ENCODE data around the gene MCF2L.
"Not testable (repeated sequence)": the region's sequence is repeated elsewhere in the genome, so short reads cannot be mapped to it uniquely, and the experiment has no call there.

The MCF2L gene

DNA sequence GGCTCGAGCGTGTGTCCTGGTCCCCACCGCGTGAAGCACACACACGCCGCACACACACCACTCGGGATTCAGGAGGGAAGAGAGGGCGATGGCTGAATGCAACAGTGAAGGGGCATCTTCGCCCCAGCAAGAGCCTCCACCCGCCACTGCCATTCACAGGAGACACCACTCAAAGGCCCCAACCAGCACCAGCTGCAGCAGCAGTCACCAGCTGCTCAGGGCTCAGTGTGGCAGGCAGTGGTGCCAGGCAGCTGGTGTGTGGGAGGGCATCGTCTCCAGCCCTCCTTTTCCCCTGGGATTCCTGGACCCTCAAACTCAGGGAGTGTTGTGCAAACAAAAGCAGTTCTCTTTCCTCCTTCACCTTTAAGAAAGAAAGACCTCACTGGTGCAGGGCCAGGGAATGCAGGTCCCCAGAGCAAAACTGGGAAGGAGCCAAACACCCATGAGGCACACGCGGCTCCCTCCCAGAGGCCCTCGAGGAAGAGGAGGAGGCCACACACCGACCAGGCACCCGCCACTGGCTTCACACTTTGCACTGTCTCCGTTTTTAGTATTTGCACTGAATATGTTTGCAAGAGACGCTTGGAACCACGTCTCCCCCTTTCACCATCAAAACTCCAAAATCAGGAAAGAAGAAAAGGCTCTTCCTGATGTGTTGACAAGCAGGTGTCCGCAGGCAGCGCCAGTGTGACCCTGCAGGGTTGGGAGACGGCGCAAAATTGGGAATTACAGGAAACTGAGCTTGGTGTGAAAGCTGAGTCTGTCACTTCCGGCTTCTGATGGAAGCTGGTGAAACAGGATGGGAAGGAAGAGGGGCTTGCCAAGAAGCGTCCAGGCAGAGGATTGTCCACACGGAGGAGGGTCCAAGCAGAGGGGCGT lies 110.1 kb downstream of the MCF2L start:
- Histone ChIP-seq H3K4me1 (ENCODE audit: control insufficient read depth, insufficient read depth, low read length) (no peaks in the 10 kb centered on the region), H3K27me3 (replicated peaks; ENCODE audit: control insufficient read depth, insufficient read depth, low read length) (peaks cover 24% of the 10 kb centered on the region), H3K4me3 (ENCODE audit: low read length) (no peak overlapping the region), H3K36me3 (ENCODE audit: control insufficient read depth, insufficient read depth, low read length, severe bottlenecking) (no peaks in the 10 kb centered on the region), H3K9ac (ENCODE audit: low read length) (no peak overlapping the region), H3K9me3 (ENCODE audit: control insufficient read depth, low read length) (no peaks in the 10 kb centered on the region)
- no peak for DNase-seq (ENCODE audit: low read depth)

DNA sequence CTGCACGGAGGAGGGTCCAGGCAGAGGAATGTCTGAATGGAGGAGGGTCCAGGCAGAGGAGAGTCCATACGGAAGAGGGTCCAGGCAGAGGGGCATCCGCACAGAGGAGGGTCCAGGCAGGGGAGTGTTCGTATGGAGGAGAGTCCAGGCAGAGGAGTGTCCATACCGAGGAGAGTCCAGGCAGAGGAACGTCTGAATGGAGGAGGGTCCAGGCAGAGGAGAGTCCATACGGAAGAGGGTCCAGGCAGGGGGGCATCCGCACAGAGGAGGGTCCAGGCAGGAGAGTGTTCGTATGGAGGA lies 110.7 kb downstream of the MCF2L start:
- H3K9me3 ChIP-seq (ENCODE audit: control insufficient read depth, low read length); DNase-seq (ENCODE audit: low read depth); H3K4me3 ChIP-seq (ENCODE audit: low read length); H3K4me1 ChIP-seq (ENCODE audit: control insufficient read depth, insufficient read depth, low read length); H3K9ac ChIP-seq (ENCODE audit: low read length); H3K36me3 ChIP-seq (ENCODE audit: control insufficient read depth, insufficient read depth, low read length, severe bottlenecking): not testable (repeated sequence)
- H3K27me3 ChIP-seq (replicated peaks; ENCODE audit: control insufficient read depth, insufficient read depth, low read length) = peaks cover 24% of the 10 kb centered on the region

DNA sequence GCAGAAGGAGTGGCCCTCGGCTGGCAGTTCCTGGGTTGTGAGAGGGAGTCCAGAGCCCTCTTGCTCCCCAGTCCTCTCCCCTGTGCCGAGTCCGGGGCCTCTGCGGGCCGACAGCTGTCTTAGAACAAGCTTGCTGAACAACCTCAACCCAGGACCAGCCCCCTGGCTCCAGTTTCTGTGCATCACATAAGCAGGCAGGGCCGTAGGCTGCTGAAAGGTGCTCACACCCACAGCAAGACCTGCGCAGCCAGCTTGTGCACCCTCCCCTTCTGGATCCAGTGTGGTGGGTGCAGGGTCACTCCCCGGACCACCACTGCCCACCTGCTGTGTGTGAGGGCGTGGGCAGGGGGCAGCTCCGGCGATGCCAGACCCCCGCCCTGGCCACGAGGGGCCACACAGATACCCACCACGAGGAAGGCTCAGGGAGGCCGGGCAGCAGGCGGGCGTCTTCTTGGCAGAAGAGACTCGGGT lies 111.4 kb downstream of the MCF2L start:
- Histone ChIP-seq H3K27me3 (replicated peaks; ENCODE audit: control insufficient read depth, insufficient read depth, low read length) (peaks cover 27% of the 10 kb centered on the region), H3K9ac (ENCODE audit: low read length) (no peak overlapping the region), H3K36me3 (ENCODE audit: control insufficient read depth, insufficient read depth, low read length, severe bottlenecking) (no peaks in the 10 kb centered on the region), H3K9me3 (ENCODE audit: control insufficient read depth, low read length) (no peaks in the 10 kb centered on the region), H3K4me1 (ENCODE audit: control insufficient read depth, insufficient read depth, low read length) (no peaks in the 10 kb centered on the region), H3K4me3 (ENCODE audit: low read length) (no peak overlapping the region)
- DNase-seq (ENCODE audit: low read depth) = no peak

DNA sequence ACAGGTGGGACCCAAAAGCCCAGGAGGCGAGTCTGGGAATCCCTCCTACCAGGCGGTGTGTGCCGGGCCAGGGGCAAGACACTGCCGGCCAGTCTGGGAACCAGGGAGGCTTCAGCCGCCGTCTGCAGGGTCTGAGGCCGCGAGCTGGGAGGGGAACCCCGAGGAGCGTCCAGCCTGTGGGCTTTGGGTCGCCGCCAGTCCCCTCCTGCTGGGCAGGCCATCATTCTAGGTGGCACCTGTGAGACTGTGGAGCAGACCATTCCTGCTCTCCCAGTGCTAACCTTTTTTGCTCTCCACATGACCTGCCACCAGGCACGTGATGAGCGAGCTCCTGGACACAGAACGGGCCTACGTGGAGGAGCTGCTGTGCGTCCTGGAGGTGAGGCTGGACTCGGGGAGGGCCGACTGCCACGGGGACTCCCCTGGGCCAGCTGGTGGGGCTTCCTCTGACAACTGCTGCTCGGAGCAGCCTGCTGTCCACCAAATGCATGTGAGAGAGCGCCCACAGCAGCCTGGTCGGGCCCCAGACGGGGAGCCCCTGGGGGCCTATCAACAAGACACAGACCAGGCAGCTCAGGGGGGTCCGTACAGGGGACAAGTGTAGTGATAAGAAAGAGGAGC lies 112.0 kb downstream of the MCF2L start:
- H3K4me1 ChIP-seq (ENCODE audit: control insufficient read depth, insufficient read depth, low read length) = no peaks in the 10 kb centered on the region
- no peaks in the 10 kb centered on the region for H3K9me3 ChIP-seq (ENCODE audit: control insufficient read depth, low read length)
- H3K9ac ChIP-seq (ENCODE audit: low read length) = no peak overlapping the region
- peaks cover 27% of the 10 kb centered on the region for H3K27me3 ChIP-seq (replicated peaks; ENCODE audit: control insufficient read depth, insufficient read depth, low read length)
- no peak overlapping the region for H3K4me3 ChIP-seq (ENCODE audit: low read length)
- DNase-seq (ENCODE audit: low read depth) = no peak
- H3K36me3 ChIP-seq (ENCODE audit: control insufficient read depth, insufficient read depth, low read length, severe bottlenecking) = no peaks in the 10 kb centered on the region

DNA sequence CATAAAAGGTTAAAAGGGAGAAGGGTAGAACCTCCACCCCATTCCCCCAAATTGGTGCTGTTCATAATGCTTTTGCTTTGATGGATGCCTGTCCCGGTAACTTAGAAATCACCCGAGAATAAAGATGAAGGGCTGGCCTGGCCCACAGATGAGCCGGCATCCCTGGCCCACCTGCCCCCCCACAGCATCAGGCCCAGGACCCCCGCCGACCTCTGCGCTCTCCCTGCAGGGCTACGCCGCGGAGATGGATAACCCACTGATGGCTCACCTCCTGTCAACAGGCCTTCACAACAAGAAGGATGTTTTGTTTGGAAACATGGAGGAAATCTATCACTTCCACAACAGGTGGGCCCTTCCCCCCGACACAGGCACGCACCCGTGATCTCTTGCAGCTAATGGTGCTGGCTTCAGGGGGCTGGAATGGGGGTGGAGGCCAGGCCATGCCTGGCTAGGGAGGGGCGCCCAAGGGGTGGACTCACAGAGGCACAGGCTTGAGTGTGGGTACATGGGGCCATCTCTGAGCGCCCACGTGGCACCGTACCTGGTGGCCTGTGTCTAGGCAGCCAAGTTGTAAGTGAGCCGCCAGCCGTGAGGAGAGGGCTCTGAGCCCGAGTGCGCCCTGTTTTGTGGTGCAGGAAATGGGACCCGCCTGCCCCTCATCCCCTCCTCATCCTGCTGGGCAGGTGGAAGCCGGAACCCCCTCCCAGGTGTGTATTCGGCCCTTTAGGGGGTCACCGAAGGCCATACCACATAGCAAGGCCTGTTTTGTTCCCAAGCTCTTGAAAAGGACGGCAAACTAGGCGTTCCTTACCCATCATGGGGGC lies 113.4 kb downstream of the MCF2L start:
- H3K27me3 ChIP-seq (replicated peaks; ENCODE audit: control insufficient read depth, insufficient read depth, low read length) = peaks cover 27% of the 10 kb centered on the region
- H3K9me3 ChIP-seq (ENCODE audit: control insufficient read depth, low read length) = no peaks in the 10 kb centered on the region
- H3K4me3 ChIP-seq (ENCODE audit: low read length) = no peak overlapping the region
- no peak overlapping the region for H3K9ac ChIP-seq (ENCODE audit: low read length)
- DNase-seq (ENCODE audit: low read depth) = no peak
- H3K36me3 ChIP-seq (ENCODE audit: control insufficient read depth, insufficient read depth, low read length, severe bottlenecking) = no peaks in the 10 kb centered on the region
- H3K4me1 ChIP-seq (ENCODE audit: control insufficient read depth, insufficient read depth, low read length) = no peaks in the 10 kb centered on the region

- Histone ChIP-seq H3K27me3 (replicated peaks; ENCODE audit: control insufficient read depth, insufficient read depth, low read length) (peaks cover 27% of the 10 kb centered on the region), H3K36me3 (ENCODE audit: control insufficient read depth, insufficient read depth, low read length, severe bottlenecking) (no peaks in the 10 kb centered on the region), H3K9me3 (ENCODE audit: control insufficient read depth, low read length) (no peaks in the 10 kb centered on the region), H3K9ac (ENCODE audit: low read length) (no peak overlapping the region), H3K4me3 (ENCODE audit: low read length) (no peak overlapping the region), H3K4me1 (ENCODE audit: control insufficient read depth, insufficient read depth, low read length) (no peaks in the 10 kb centered on the region)
- DNase-seq (ENCODE audit: low read depth) = no peak
Observed at GRCh38 chr13:113083022-113083373, 114.0 kb downstream of the MCF2L start.

DNA sequence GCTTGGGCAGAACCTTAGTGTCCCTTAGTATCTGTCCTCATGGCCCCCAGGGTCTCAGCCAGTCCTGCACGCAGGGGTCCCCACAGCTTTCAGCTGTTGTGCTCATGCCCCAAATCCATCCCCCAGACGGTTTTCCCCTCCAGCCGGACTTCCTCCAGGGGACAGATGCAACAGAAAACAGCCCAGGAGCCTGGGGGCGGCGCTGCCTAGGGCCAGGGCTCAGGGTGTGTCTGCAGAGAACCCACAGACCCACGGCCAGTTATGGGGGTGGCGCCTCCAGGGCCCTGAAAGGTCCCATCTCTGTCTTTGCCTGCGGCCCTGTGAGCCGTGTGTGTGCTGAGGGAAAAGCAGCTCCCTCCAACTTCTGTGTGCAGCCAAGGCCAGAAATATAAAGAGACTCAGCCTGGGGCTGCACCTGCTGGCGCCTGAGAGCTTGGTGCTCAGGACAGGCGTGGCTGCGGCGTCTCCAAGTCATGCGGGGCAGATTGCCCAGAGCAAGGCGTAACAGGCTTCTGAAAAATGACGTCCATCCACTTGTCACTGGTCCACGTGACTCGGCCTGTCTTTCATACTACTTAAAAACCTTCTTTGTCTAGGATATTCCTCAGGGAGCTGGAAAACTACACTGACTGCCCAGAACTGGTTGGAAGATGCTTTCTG lies 114.5 kb downstream of the MCF2L start:
- Histone ChIP-seq H3K36me3 (ENCODE audit: control insufficient read depth, insufficient read depth, low read length, severe bottlenecking) (no peaks in the 10 kb centered on the region), H3K4me1 (ENCODE audit: control insufficient read depth, insufficient read depth, low read length) (no peaks in the 10 kb centered on the region), H3K27me3 (replicated peaks; ENCODE audit: control insufficient read depth, insufficient read depth, low read length) (peaks cover 27% of the 10 kb centered on the region), H3K4me3 (ENCODE audit: low read length) (no peak overlapping the region), H3K9ac (ENCODE audit: low read length) (no peak overlapping the region), H3K9me3 (ENCODE audit: control insufficient read depth, low read length) (no peaks in the 10 kb centered on the region)
- no peak for DNase-seq (ENCODE audit: low read depth)

DNA sequence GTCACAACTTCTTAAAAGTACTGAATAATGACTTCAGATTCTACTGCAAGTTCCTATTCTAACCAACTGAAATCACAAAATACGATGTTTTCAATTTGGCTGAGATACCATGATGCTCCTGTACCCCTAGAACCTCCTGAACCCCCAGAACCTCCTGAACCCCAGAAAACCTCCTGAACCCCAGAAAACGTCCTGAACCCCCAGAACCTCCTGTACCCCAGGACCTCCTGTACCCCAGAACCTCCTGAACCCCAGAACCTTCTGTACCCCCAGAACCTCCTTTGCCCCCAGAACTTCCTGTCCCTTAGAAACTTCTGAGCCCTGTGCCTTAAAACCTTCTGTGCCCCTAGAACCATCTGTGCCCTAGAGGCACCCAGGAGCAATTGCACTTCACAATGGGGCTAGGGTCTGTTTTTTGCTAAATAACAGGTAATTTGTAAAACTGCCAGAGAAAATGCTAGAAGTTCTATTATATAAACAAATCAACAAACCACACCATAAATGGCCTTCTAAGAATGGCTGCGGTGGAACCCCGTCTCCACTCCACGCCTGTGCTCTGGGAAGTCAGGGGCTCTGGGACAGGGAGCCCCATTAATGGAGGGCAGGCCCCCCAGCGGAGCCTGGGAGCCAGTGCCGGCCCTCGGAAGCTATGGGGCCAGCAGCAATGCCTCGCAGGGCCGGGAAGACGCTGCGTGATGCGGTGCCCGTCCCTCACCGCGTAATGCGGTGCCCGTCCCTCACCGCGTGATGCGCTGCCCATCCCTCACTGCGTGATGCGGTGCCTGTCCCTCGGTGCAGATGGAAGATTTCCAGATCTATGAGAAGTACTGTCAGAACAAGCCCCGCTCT lies 115.3 kb downstream of the MCF2L start:
- peaks cover 27% of the 10 kb centered on the region for H3K27me3 ChIP-seq (replicated peaks; ENCODE audit: control insufficient read depth, insufficient read depth, low read length)
- no peak for DNase-seq (ENCODE audit: low read depth)
- no peaks in the 10 kb centered on the region for H3K9me3 ChIP-seq (ENCODE audit: control insufficient read depth, low read length)
- no peaks in the 10 kb centered on the region for H3K36me3 ChIP-seq (ENCODE audit: control insufficient read depth, insufficient read depth, low read length, severe bottlenecking)
- H3K4me3 ChIP-seq (ENCODE audit: low read length) = no peak overlapping the region
- no peaks in the 10 kb centered on the region for H3K4me1 ChIP-seq (ENCODE audit: control insufficient read depth, insufficient read depth, low read length)
- no peak overlapping the region for H3K9ac ChIP-seq (ENCODE audit: low read length)

DNA sequence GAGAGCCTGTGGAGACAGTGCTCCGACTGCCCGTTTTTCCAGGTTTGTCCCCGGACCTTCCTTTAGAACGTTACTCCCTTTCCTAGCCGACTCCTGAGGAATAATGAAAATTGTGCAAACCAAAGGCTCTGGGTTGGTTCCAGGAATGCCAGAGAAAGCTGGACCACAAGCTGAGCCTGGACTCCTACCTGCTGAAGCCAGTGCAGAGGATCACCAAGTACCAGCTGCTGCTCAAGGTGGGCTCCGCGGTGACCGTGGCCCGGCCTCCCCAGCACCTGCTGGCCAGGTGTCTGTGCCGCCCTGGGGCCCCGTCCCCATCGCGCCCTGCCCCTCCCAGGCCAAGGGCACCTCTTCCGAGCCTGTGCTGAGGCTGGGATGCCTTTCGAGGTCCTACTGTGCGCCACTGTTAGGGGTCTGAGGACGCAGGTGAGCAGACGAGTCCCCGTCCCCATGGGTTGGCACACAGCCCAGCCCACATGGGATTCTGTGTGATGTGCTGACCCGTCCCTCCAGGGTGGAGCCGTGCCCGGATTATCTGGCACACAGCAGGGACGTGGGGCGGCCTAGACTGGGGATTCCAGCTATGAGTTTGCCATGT lies 116.0 kb downstream of the MCF2L start:
- H3K36me3 ChIP-seq (ENCODE audit: control insufficient read depth, insufficient read depth, low read length, severe bottlenecking) = no peaks in the 10 kb centered on the region
- peaks cover 21% of the 10 kb centered on the region for H3K27me3 ChIP-seq (replicated peaks; ENCODE audit: control insufficient read depth, insufficient read depth, low read length)
- no peaks in the 10 kb centered on the region for H3K9me3 ChIP-seq (ENCODE audit: control insufficient read depth, low read length)
- no peak overlapping the region for H3K4me3 ChIP-seq (ENCODE audit: low read length)
- H3K9ac ChIP-seq (ENCODE audit: low read length) = no peak overlapping the region
- no peaks in the 10 kb centered on the region for H3K4me1 ChIP-seq (ENCODE audit: control insufficient read depth, insufficient read depth, low read length)
- DNase-seq (ENCODE audit: low read depth) = no peak

DNA sequence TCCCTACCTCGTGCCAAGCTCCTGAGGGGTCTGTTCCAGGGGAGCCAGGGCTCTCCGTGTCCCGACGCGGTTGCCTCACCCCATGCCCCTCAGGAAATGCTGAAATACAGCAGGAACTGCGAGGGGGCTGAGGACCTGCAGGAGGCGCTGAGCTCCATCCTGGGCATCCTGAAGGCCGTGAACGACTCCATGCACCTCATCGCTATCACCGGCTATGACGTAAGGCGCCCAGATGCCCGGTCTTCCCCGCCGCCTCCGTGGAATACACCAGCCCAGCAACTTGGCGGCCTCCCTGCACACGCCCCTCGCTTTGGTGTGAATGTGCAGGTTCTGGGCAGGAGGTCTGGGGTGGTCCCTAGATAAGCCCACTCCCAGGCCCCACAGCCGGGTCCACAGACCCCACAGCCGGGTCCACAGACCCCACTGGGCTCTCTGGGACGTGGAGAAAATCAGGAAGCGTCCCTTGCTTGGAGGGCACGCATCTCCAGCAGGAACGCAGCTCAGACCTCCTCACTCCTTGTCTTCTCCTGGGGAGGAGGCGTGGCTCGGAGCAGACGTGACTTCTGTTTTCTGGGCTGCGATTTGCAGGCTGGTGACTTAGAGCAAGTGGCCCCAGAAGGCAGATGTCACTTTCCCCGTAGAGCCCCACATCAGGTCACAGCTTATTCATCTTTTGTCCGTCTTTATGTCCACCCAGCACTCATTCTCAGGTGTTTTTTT lies 117.2 kb downstream of the MCF2L start:
- H3K27me3 ChIP-seq (replicated peaks; ENCODE audit: control insufficient read depth, insufficient read depth, low read length) = peaks cover 12% of the 10 kb centered on the region
- H3K9ac ChIP-seq (ENCODE audit: low read length) = no peak overlapping the region
- H3K9me3 ChIP-seq (ENCODE audit: control insufficient read depth, low read length) = no peaks in the 10 kb centered on the region
- H3K36me3 ChIP-seq (ENCODE audit: control insufficient read depth, insufficient read depth, low read length, severe bottlenecking) = no peaks in the 10 kb centered on the region
- DNase-seq (ENCODE audit: low read depth) = no peak
- no peaks in the 10 kb centered on the region for H3K4me1 ChIP-seq (ENCODE audit: control insufficient read depth, insufficient read depth, low read length)
- no peak overlapping the region for H3K4me3 ChIP-seq (ENCODE audit: low read length)

Measured in adipocyte (in vitro differentiated cells).